Putamen (tissue), 1 donor: Measurements from ENCODE around the gene TIE1.

Source experiments
- DNase-seq: peaks from one replicate; pipeline ENCODE4 v3.0.0-alpha.2; 2016; ENCODE audit warnings: low spot score

TIE1 gene

DNA sequence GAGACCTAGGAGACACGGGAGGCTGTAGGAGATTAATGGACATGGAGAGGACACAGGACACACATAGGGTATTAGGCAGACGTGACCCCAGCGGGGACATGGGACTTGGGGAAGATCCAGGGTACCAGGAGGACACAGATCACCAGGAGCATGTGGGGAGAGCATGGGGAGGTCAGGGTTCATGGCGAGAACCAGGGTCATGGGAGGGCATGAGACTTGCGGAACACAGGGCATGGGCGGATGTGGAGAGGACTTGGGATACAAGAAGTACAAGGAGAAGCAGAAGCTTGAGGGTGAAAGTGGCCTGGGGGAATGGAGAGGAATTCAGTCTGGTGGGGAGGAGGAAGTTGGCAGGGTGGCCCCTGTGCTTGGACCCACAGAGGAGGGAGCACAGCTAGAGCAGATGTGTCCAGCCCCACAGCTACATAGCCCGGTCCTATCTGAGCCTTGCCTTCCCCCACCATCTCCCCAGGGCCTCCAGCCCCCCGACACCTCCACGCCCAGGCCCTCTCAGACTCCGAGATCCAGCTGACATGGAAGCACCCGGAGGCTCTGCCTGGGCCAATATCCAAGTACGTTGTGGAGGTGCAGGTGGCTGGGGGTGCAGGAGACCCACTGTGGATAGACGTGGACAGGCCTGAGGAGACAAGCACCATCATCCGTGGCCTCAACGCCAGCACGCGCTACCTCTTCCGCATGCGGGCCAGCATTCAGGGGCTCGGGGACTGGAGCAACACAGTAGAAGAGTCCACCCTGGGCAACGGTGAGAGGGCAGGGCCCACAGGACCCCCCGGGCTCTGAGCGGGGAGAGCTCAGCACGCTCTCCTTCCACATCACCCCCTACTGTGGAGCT, 12.1 kb downstream of the TIE1 start:
- no peak for DNase-seq

DNA sequence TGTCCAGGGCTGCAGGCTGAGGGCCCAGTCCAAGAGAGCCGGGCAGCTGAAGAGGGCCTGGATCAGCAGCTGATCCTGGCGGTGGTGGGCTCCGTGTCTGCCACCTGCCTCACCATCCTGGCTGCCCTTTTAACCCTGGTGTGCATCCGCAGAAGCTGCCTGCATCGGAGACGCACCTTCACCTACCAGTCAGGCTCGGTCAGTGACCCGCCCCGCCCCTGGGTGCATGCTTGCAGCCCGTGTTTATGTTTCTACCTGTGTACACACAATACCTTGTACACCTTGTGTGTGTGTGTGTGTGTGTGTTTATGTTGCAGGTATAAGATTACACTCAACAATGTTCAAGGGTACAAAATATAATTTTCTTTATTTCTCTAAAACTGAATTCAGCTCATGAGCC, 13.0 kb downstream of the TIE1 start:
- no peak for DNase-seq

DNA sequence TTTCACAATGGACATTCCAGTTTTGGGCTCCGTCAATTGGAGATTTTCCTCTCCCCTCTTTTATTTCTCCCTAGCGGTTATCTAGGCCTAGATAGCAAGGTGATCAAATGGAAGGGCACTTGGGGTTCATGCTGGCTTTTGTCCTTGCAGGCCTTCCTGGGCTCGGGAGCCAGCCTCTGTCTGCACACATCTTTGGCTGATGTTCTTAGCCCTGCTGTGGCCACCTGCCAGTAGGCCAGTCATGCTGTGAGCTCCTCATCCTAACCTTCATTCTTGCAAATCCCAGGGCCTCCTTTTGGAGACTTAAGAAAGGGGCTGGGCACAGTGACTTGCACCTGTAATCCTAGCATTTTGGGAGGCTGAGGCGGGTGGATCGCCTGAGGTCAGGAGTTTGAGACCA, 13.5 kb downstream of the TIE1 start:
- DNase-seq: no peak

DNA sequence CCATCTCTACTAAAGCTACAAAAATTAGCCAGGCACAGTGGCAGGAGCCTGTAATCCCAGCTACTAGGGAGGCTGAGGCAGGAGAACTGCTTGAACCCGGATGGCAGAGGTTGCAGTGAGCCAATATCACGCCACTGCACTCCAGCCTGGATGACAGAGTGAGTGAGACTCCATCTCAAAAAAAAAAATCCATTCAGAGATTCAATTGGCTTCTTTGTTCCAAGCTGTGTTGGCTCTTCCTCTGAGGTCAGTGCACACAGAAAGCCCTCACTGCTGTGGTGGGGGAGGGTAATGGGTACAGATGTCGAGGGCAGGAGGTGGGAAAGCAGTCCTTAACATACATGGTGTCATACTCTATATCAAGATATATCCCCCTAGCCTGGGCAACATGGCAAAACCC, 14.7 kb downstream of the TIE1 start:
- DNase-seq: peak; percentile 81

DNA sequence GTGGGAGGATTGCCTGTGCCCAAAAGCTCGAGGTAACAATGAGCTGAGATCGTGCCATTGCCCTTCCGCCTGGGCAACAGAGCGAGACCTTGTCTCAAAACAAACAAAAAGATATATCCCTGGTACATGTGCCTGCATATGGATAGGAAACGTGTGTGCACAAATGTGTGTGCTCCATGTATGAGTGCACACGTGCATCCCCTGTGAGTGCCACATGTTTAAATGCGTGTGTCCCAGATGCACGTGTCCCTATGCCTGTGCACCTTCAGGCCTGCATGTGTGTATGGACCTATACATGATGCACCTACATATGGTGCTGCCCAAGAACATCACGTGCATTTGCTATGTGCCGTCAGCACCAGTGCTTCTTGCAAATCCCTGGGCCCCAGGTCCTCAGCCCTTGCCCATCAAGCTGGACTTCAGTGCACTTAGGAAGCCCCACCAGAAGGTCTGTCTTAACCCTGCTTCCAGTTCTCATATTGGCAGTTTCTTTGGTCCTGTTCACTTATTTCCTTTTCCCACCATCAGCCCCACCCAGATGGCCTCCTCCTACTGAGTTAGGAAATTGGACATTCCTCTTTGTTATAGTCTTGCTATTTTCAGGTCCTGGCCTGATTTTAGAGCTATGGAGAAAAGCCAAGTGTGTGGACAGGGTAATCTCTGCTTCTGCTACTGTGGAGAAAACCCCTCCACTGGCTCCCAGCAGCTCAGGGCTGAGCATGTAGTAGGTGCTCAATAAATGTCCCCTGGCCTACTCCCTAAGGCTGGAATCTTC, 15.4 kb downstream of the TIE1 start:
- no peak for DNase-seq

DNA sequence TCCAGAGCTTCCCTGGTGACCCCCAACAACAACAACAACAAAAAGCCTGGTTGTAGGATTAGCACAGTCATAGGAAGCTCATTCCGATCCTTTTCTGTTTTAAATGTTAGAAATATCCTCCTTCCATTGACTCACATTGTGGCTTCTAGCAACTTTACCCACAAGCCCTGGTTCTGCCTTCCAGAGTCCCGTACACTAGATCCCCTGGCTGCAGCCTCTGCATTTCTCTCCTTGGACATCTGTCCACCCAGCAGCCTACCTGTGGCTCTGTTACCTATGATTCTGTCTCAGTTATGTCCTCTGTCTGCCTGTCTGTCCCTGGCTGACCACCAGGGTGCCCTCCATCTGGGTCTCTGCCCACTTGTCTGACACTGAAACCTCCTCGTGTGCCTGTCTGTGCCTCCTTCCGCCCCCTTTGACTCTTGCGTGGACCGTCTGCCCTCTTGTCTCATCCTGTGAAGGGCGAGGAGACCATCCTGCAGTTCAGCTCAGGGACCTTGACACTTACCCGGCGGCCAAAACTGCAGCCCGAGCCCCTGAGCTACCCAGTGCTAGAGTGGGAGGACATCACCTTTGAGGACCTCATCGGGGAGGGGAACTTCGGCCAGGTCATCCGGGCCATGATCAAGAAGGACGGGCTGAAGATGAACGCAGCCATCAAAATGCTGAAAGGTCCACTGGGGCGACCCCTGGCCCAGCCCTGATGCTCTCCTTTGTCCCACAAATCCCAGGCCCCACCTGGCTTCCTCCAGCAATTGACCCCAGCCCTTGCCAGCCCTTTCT, 16.1 kb downstream of the TIE1 start:
- no peak for DNase-seq

DNA sequence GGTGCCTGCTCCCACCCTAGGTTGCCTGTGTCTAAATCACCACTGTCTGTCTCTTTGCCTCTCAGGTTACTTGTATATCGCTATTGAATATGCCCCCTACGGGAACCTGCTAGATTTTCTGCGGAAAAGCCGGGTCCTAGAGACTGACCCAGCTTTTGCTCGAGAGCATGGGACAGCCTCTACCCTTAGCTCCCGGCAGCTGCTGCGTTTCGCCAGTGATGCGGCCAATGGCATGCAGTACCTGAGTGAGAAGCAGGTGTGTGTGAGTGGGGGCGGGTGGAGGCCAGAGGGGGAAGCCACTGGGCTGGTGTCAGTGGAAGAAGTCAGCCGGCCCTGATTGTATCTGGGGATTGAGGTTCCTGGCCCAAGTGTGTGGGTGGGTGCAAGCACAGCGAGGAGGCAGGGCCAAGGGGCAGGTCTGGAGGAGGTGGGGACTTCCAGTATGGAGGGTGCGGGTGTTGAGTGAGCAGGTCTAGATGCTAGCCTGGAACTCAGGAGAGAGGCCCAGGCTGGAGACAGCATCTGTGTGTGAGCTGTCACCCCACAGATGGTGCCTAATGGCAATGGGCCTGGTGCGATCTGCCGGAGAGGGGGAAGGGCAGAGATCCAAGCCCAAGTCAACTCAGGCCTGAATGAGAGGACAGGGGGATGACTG, 17.2 kb downstream of the TIE1 start:
- DNase-seq: peak; percentile 81

DNA sequence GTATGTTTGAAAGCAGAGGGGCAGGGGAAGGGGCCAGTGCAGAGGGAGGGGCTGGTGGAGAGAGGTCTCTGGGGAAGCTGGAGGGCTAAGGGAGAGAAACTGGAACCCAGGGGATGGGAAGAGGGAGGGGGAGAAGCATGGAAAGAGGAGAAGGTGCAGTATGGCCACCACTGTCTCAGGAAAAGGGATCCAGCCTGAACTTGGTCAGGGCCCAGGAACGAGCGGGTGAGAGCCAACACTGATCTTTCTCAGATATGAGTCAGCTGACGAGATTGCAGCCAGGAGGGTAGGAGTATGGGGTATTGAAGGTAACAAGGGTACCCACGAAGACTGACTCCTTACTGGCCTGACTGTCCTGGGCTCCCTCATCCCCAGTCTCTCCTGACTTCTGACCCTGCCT, 18.0 kb downstream of the TIE1 start:
- no peak for DNase-seq

DNA sequence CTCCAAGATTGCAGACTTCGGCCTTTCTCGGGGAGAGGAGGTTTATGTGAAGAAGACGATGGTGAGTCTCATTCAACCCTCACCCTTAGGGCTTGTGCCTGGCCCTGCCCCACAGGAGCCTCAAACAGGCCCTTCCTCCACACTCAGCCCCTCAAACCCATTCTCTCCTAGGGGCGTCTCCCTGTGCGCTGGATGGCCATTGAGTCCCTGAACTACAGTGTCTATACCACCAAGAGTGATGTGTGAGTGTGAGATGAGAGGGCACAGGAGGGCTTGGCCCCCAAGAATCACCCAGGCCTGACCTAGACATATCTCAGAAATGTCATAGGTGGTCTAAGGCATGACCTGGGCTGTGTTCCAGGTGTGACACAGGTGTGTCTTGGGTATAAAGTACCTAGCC, 18.5 kb downstream of the TIE1 start:
- DNase-seq: no peak

DNA sequence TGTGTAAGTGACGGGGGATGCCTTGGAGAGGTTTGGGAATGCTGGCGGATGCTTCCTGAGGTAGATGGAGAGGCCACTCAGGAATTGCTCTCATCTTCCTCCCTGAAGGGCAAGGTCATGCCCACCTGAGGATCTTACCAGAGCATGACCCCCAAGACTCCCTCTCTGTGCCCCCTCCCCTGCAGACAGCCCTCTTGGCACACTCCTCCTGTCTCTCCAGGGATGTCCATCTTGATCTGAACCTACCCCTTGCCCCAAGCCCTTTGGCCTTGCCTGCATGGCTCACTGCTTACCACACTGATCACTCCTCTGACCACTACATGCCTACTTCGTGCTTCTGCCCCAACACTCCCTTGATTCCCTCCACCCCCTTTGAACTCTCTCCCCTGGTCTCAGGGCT, 19.0 kb downstream of the TIE1 start:
- no peak for DNase-seq

DNA sequence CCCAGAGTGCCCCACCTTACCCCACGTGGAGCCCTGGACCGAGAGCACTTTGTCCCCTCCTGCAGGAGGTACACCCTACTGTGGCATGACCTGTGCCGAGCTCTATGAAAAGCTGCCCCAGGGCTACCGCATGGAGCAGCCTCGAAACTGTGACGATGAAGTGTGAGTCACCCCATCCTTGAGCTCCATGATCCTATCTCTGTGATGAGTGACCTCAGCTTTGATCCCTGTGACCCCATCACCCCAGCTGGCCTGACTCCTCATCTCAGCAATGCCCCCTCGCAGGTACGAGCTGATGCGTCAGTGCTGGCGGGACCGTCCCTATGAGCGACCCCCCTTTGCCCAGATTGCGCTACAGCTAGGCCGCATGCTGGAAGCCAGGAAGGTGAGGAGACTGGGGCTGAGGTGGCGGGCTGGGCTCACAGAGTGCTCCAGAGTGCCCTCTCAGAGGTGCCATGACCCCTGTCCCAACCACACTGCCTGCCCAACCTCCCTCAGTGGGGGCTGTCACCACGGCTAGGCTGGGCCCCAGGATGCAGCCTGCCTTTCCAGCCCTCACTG, 20.6 kb downstream of the TIE1 start:
- no peak for DNase-seq

DNA sequence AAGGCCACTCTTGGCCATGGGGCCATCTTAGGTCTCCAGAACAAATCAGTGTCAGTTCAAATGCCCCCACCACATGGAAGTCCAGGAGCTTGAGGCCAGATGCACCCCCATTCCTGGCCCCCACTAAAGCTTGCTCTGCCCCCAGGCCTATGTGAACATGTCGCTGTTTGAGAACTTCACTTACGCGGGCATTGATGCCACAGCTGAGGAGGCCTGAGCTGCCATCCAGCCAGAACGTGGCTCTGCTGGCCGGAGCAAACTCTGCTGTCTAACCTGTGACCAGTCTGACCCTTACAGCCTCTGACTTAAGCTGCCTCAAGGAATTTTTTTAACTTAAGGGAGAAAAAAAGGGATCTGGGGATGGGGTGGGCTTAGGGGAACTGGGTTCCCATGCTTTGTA, 21.7 kb downstream of the TIE1 start:
- DNase-seq: no peak

DNA sequence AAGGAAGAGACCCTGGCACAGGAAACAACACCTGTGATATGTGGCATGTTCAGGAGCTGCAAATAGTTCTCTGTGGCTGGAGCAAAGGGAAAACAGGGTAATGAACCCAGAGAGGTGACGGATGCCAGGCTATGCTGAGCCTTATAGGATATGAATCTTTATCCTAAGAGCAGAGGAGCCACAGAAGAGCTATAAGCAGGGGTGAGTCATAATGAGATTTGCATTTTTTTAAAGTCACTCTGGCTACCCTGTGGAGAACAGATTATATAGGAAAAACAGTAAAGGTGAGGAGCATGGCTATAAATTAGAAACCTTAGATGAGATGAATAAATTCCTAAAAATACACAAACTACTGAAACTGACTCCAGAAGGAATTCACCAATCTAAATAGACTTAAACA, 24.0 kb downstream of the TIE1 start:
- no peak for DNase-seq

DNA sequence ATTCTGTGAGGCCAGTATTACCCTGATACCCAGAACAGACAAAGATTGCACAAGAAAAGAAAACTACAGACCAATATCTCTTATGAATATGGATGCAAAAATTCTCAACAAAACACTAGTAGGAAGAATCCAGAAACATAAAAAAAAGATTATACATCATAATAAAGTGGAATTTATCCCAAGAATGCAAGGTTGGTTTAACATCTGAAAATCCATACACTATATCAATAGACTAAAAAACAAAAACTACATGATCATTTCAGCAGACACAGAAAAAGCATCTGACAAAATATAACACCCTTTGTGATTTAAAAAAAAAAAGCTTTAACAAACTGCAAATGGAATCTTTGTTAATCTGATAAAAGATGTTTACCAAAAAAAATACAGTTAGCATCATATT, 24.6 kb downstream of the TIE1 start:
- no peak for DNase-seq

DNA sequence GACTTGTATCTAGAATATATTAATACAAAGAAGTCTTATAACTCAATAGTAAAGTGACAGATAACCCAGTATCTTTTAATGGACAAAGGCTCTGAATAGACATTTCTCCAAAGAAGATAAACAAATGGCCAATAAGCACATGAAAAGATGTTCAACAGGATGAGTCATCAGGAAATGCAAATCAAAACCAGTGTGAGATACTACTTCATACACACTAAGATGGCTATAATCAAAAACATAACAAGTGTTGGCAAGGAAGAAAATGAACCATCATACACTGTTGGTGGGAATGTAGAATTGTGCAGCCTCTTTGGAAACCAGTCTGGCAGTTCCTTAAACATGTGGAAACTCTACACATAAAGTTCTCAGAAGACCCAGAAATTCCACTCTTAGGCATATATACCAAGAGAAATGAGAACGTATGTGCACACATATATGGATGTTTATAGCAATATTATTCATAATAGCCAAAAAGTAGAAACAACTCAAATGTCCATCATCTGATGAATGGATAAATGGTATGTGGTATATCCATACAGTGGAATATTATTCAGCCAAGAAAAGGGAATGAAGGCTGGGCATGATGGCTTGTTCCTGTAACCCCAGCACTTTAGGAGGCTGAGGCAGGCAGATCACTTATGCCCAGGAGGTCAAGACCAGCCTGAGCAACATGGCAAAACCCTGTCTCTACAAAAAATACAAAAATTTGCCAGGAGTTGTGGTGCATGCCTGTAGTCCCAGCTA, 26.9 kb downstream of the TIE1 start:
- no peak for DNase-seq

DNA sequence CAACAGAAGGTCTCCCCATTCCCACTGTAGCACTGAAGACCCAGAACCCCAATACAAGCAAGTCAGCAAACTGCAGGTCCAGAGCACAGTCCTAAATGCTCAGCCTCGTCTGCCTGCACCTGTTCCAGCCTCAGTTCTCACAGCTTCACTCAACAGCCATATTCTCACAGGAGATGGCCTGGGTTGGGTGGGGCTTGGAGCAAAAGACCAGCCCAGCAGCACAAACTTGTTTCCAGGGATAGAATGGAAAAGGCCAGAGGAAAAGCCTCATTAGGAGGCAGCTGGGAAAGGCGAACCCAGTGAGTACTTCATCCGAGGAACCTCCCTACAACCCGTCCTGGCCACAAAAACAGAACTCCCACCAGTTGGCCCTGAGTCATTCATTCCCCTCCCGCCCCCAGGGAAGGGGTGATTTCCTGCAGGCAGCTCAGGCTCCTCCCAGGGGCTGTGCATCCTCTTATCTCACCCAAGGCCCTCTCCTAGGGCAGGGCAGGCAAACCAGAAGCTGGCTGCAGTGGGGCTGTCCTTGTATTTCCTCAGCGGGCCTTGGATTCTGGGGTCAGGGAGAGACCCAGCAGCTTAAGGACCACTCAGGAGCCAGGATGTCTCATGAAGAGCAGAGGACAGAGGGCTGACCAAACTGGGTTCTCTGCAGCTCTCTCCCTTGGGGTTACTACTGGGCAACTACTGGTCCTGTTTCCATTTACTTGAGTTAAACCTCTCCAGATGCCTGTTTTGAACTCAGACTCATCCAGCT, 29.4 kb downstream of the TIE1 start:
- DNase-seq: no peak

DNA sequence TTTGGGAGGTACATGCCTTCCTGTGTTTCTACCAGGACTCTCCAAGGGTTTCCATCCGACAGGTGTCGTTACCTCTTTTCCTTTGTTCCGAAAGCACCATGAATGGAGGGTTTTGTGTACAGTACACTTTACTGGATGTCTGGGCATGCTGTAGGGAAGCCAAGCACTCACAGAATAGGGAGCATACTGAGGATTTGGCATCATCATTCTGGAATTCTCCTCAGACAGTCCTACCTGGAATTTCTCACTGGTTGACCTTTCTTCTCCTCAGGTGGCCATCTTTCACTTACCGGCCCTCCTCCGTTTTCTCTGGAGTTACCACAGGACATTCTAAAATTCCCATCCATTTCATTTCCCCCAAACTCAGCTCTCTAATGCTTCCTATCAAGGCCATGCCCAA, 30.9 kb downstream of the TIE1 start:
- DNase-seq: no peak

DNA sequence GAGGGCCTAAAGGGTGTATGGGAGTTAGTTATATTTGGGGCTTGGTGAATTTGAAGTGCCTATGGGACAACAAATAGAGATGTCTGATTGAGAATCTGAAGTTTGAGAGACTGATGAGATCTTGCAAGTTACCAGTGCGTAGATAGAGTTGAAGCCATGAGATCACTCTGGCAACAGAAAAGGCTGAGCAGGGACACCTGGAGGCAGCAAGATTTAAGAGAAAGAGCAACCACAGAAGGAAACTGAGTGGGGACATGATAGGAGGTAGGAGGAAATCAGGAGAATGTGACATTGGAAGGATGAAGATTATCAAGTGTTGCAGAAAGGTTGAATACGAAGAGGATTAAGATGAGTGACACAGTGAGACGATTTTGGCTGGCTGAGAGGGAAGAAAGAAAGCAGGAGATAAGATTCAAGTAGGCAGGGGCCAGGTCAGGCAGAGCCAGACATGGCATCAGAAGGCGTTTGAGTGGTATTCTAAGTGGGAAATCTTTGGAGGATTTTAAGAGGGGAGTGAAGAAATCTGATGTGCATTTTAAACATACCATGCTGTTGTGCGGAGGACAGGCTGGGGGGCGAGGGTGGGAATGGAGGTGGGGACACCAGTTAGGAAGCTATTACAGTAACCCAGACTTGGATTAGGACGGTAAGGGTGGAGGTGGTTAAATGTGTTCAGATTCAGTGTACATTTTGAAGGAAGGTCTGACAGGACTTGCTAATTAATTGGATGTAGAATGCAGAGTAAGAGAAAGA, 33.8 kb downstream of the TIE1 start:
- DNase-seq: no peak

DNA sequence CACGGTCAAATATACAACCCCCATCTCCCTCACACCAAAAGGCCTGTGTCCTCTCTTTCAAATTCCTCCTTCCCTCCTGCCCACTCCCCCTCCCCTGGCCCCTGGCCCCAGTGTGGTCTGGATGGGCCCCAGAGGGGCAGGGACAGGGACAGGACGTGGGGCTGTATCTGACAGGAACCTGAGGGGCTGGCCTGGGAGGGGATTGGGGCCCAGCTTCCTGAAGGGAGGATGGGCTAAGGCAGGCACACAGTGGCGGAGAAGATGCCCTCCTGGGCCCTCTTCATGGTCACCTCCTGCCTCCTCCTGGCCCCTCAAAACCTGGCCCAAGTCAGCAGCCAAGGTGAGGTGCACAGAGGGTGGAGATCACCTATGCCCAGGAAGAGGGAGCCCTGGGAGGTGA, 36.8 kb downstream of the TIE1 start, which contains the start of gene MPL:
Gene MPL, plus strand, starts transcription at position 231 of the 400 bp plus-strand sequence. Its CDS starts 31 bp downstream, at position 262.
- no peak for DNase-seq

DNA sequence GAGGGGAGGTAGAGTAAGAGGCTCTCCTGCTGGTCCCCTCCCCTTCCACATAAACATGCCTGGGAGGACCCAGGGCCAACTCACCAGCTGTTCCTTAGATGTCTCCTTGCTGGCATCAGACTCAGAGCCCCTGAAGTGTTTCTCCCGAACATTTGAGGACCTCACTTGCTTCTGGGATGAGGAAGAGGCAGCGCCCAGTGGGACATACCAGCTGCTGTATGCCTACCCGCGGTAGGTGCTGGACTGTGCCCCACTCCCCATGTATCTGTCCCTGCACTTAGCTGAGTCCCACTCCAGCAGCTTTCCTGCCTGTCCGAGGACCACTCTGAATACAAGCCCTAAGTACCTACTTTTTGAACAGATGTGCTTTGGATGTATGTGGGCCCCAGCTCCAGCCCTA, 37.2 kb downstream of the TIE1 start:
- no peak for DNase-seq
